Activated T-cell treated with anti-CD3 and anti-CD28 coated beads, Interleukin-2, amount 50 U/mL, for 24 hours (primary cell): Measurements from ENCODE around the gene NRP1.

ENCODE experiments used
- DNase-seq: peaks from one replicate; pipeline ENCODE4 v3.0.0-alpha.2; 2020
- H3K27ac Mint-ChIP-seq: 2 replicates; pipeline ENCODE4 v1.8.0; 2020; ENCODE audit warnings: mild to moderate bottlenecking, mixed read lengths
- H3K27me3 Mint-ChIP-seq: 2 replicates; pipeline ENCODE4 v1.8.0; 2020; ENCODE audit warnings: mixed read lengths
- H3K36me3 Mint-ChIP-seq: 2 replicates; pipeline ENCODE4 v1.8.0; 2020; ENCODE audit warnings: low read depth, mixed read lengths
- H3K4me1 Mint-ChIP-seq: 2 replicates; pipeline ENCODE4 v1.8.0; 2020; ENCODE audit warnings: low read depth, mixed read lengths
- H3K4me3 Mint-ChIP-seq: 2 replicates; pipeline ENCODE4 v1.8.0; 2020; ENCODE audit warnings: mild to moderate bottlenecking, moderate library complexity, mixed read lengths
- H3K9me3 Mint-ChIP-seq: 2 replicates; pipeline ENCODE4 v1.8.0; 2020; ENCODE audit warnings: mixed read lengths

Gene NRP1

GRCh38 chr10:33189808-33190207 is 144.7 kb downstream of the NRP1 start:
- H3K27ac Mint-ChIP-seq: no peak overlapping the region

GRCh38 chr10:33189363-33189762 is 145.1 kb downstream of the NRP1 start:
- no peaks in the 10 kb centered on the region for H3K9me3 Mint-ChIP-seq
- H3K4me1 Mint-ChIP-seq: peaks cover 6% of the 10 kb centered on the region
- no peaks in the 10 kb centered on the region for H3K36me3 Mint-ChIP-seq
- H3K27ac Mint-ChIP-seq: no peak overlapping the region
- DNase-seq: no peak
- H3K4me3 Mint-ChIP-seq: no peak overlapping the region
- H3K27me3 Mint-ChIP-seq: peaks cover 16% of the 10 kb centered on the region

More at GRCh38 chr10:33189808-33190207, 144.7 kb downstream of the NRP1 start:
- H3K4me3 Mint-ChIP-seq: no peak overlapping the region
- peaks cover 16% of the 10 kb centered on the region for H3K27me3 Mint-ChIP-seq
- DNase-seq: no peak
- H3K4me1 Mint-ChIP-seq: peaks cover 6% of the 10 kb centered on the region
- H3K36me3 Mint-ChIP-seq: no peaks in the 10 kb centered on the region
- H3K9me3 Mint-ChIP-seq: no peaks in the 10 kb centered on the region

- no peaks in the 10 kb centered on the region for H3K4me1 Mint-ChIP-seq
- H3K4me3 Mint-ChIP-seq: no peak overlapping the region
- H3K9me3 Mint-ChIP-seq: no peaks in the 10 kb centered on the region
- peaks cover 16% of the 10 kb centered on the region for H3K27me3 Mint-ChIP-seq
- DNase-seq: no peak
- no peaks in the 10 kb centered on the region for H3K36me3 Mint-ChIP-seq
- H3K27ac Mint-ChIP-seq: no peak overlapping the region
These were observed 147.0 kb downstream of the NRP1 start for GRCh38 chr10:33187427-33187999.

GRCh38 chr10:33186150-33186549 is 148.3 kb downstream of the NRP1 start:
- Mint-ChIP-seq H3K9me3 (no peaks in the 10 kb centered on the region), H3K4me1 (no peaks in the 10 kb centered on the region), H3K27ac (no peak overlapping the region), H3K36me3 (no peaks in the 10 kb centered on the region), H3K4me3 (no peak overlapping the region), H3K27me3 (peaks cover 13% of the 10 kb centered on the region)
- no peak for DNase-seq

GRCh38 chr10:33183655-33184054 is 150.8 kb downstream of the NRP1 start:
- Mint-ChIP-seq H3K27me3 (peaks cover 11% of the 10 kb centered on the region), H3K4me1 (peaks cover 13% of the 10 kb centered on the region), H3K4me3 (no peak overlapping the region), H3K27ac (no peak overlapping the region), H3K9me3 (no peaks in the 10 kb centered on the region), H3K36me3 (no peaks in the 10 kb centered on the region)
- no peak for DNase-seq

- no peak for DNase-seq
- Mint-ChIP-seq H3K27me3 (peaks cover 18% of the 10 kb centered on the region), H3K9me3 (no peaks in the 10 kb centered on the region), H3K4me3 (no peak overlapping the region), H3K27ac (no peak overlapping the region), H3K4me1 (peaks cover 13% of the 10 kb centered on the region), H3K36me3 (no peaks in the 10 kb centered on the region)
These were observed 153.5 kb downstream of the NRP1 start for GRCh38 chr10:33180921-33181320.

GRCh38 chr10:33180390-33180789 is 154.1 kb downstream of the NRP1 start:
- Mint-ChIP-seq H3K36me3 (no peaks in the 10 kb centered on the region), H3K4me1 (peaks cover 13% of the 10 kb centered on the region), H3K27ac (no peak overlapping the region), H3K4me3 (no peak overlapping the region), H3K9me3 (no peaks in the 10 kb centered on the region), H3K27me3 (peaks cover 18% of the 10 kb centered on the region)
- no peak for DNase-seq

GRCh38 chr10:33179067-33179466 is 155.4 kb downstream of the NRP1 start:
- Mint-ChIP-seq H3K4me3 (no peak overlapping the region), H3K27me3 (peaks cover 22% of the 10 kb centered on the region)

GRCh38 chr10:33178026-33178755 is 156.3 kb downstream of the NRP1 start:
- no peak overlapping the region for H3K4me3 Mint-ChIP-seq
- H3K27me3 Mint-ChIP-seq: peaks cover 23% of the 10 kb centered on the region
- H3K27ac Mint-ChIP-seq: no peak overlapping the region
- no peak for DNase-seq
- no peaks in the 10 kb centered on the region for H3K36me3 Mint-ChIP-seq
- peaks cover 13% of the 10 kb centered on the region for H3K4me1 Mint-ChIP-seq
- no peaks in the 10 kb centered on the region for H3K9me3 Mint-ChIP-seq

More at GRCh38 chr10:33179067-33179466, 155.4 kb downstream of the NRP1 start:
- Mint-ChIP-seq H3K4me1 (peaks cover 13% of the 10 kb centered on the region), H3K36me3 (no peaks in the 10 kb centered on the region), H3K9me3 (no peaks in the 10 kb centered on the region), H3K27ac (no peak overlapping the region)
- no peak for DNase-seq

- Mint-ChIP-seq H3K27me3 (peaks cover 26% of the 10 kb centered on the region), H3K36me3 (no peaks in the 10 kb centered on the region), H3K4me3 (no peak overlapping the region)
These were observed 157.8 kb downstream of the NRP1 start for GRCh38 chr10:33176688-33177087.

GRCh38 chr10:33174674-33175434 is 159.6 kb downstream of the NRP1 start:
- Mint-ChIP-seq H3K9me3 (no peaks in the 10 kb centered on the region), H3K27me3 (peaks cover 30% of the 10 kb centered on the region), H3K4me1 (peaks cover 2% of the 10 kb centered on the region), H3K4me3 (no peak overlapping the region), H3K27ac (no peak overlapping the region), H3K36me3 (no peaks in the 10 kb centered on the region)
- DNase-seq: no peak

More at GRCh38 chr10:33176688-33177087, 157.8 kb downstream of the NRP1 start:
- no peak overlapping the region for H3K27ac Mint-ChIP-seq
- H3K4me1 Mint-ChIP-seq: peaks cover 13% of the 10 kb centered on the region
- DNase-seq: no peak
- H3K9me3 Mint-ChIP-seq: no peaks in the 10 kb centered on the region

GRCh38 chr10:33165911-33166310 is 168.6 kb downstream of the NRP1 start:
- Mint-ChIP-seq H3K9me3 (no peaks in the 10 kb centered on the region), H3K4me3 (no peak overlapping the region), H3K27me3 (peaks cover 10% of the 10 kb centered on the region), H3K4me1 (peaks cover 13% of the 10 kb centered on the region), H3K36me3 (no peaks in the 10 kb centered on the region), H3K27ac (no peak overlapping the region)
- no peak for DNase-seq

GRCh38 chr10:33164060-33164709 is 170.3 kb downstream of the NRP1 start:
- Mint-ChIP-seq H3K27ac (no peak overlapping the region), H3K36me3 (no peaks in the 10 kb centered on the region), H3K4me1 (peaks cover 13% of the 10 kb centered on the region), H3K4me3 (no peak overlapping the region), H3K9me3 (no peaks in the 10 kb centered on the region), H3K27me3 (peaks cover 5% of the 10 kb centered on the region)
- no peak for DNase-seq

- peaks cover 2% of the 10 kb centered on the region for H3K27me3 Mint-ChIP-seq
- no peak overlapping the region for H3K27ac Mint-ChIP-seq
- DNase-seq: no peak
- peaks cover 13% of the 10 kb centered on the region for H3K4me1 Mint-ChIP-seq
- H3K36me3 Mint-ChIP-seq: no peaks in the 10 kb centered on the region
- no peak overlapping the region for H3K4me3 Mint-ChIP-seq
- H3K9me3 Mint-ChIP-seq: no peaks in the 10 kb centered on the region
These were observed 172.3 kb downstream of the NRP1 start for GRCh38 chr10:33162248-33162575.
